ENCODE results near the gene AP4E1. TPM values are rescaled to one million over a fixed set of nuclear protein-coding genes. Genes with fewer than 3 reads are reported as not detected.
"Not testable (repeated sequence)": the region's sequence is repeated elsewhere in the genome, so short reads cannot be mapped to it uniquely, and the experiment has no call there.

AP4E1 gene
- total RNA-seq, 1 donor from 2014 or later, result 10.1 TPM

GRCh38 chr15:50953302-50953701 is 44.8 kb downstream of the AP4E1 start:
- H3K36me3 Mint-ChIP-seq, result peaks cover 52% of the 10 kb centered on the region

GRCh38 chr15:50954837-50955236 is 46.4 kb downstream of the AP4E1 start:
- not testable (repeated sequence) for DNase-seq (ENCODE audit: extremely low spot score, unreplicated experiment); H3K4me3 Mint-ChIP-seq

More at GRCh38 chr15:50953302-50953701, 44.8 kb downstream of the AP4E1 start:
- no peaks in the 10 kb centered on the region for H3K27me3 Mint-ChIP-seq
- H3K9me3 Mint-ChIP-seq, result no peaks in the 10 kb centered on the region
- DNase-seq (ENCODE audit: extremely low spot score, unreplicated experiment), result no peak
- no peaks in the 10 kb centered on the region for H3K4me1 Mint-ChIP-seq (ENCODE audit: unreplicated experiment)
- no peak overlapping the region for H3K27ac Mint-ChIP-seq
- no peak for TF ChIP-seq CTCF (conservative IDR thresholded peaks at IDR 0.05)
- H3K4me3 Mint-ChIP-seq, result no peak overlapping the region

GRCh38 chr15:50959717-50960116 is 51.2 kb downstream of the AP4E1 start:
- no peak for TF ChIP-seq CTCF (conservative IDR thresholded peaks at IDR 0.05)
- peaks cover 19% of the 10 kb centered on the region for H3K9me3 Mint-ChIP-seq

More at GRCh38 chr15:50954837-50955236, 46.4 kb downstream of the AP4E1 start:
- H3K9me3 Mint-ChIP-seq; H3K27ac Mint-ChIP-seq; H3K4me1 Mint-ChIP-seq (ENCODE audit: unreplicated experiment); H3K27me3 Mint-ChIP-seq: not testable (repeated sequence)
- peaks cover 64% of the 10 kb centered on the region for H3K36me3 Mint-ChIP-seq

GRCh38 chr15:50964075-50964474 is 55.6 kb downstream of the AP4E1 start:
- no peaks in the 10 kb centered on the region for H3K4me1 Mint-ChIP-seq (ENCODE audit: unreplicated experiment)
- no peak overlapping the region for H3K27ac Mint-ChIP-seq
- H3K4me3 Mint-ChIP-seq, result no peak overlapping the region
- DNase-seq (ENCODE audit: extremely low spot score, unreplicated experiment), result no peak
- H3K36me3 Mint-ChIP-seq, result peaks cover 68% of the 10 kb centered on the region
- H3K9me3 Mint-ChIP-seq, result peaks cover 19% of the 10 kb centered on the region
- no peaks in the 10 kb centered on the region for H3K27me3 Mint-ChIP-seq
- no peak for TF ChIP-seq CTCF (conservative IDR thresholded peaks at IDR 0.05)

More at GRCh38 chr15:50959717-50960116, 51.2 kb downstream of the AP4E1 start:
- Mint-ChIP-seq H3K27ac (no peak overlapping the region), H3K4me1 (ENCODE audit: unreplicated experiment) (no peaks in the 10 kb centered on the region), H3K27me3 (no peaks in the 10 kb centered on the region), H3K36me3 (peaks cover 76% of the 10 kb centered on the region), H3K4me3 (no peak overlapping the region)
- no peak for DNase-seq (ENCODE audit: extremely low spot score, unreplicated experiment)

- Mint-ChIP-seq H3K4me3 (no peak overlapping the region), H3K27ac (no peak overlapping the region), H3K36me3 (peaks cover 60% of the 10 kb centered on the region), H3K27me3 (no peaks in the 10 kb centered on the region), H3K9me3 (peaks cover 19% of the 10 kb centered on the region), H3K4me1 (ENCODE audit: unreplicated experiment) (no peaks in the 10 kb centered on the region)
- no peak for DNase-seq (ENCODE audit: extremely low spot score, unreplicated experiment)
- no peak for TF ChIP-seq CTCF (conservative IDR thresholded peaks at IDR 0.05)
Measured at GRCh38 chr15:50968353-50968752, 59.9 kb downstream of the AP4E1 start.

- Mint-ChIP-seq H3K36me3 (peaks cover 55% of the 10 kb centered on the region), H3K27ac (no peak overlapping the region), H3K27me3 (no peaks in the 10 kb centered on the region), H3K4me1 (ENCODE audit: unreplicated experiment) (no peaks in the 10 kb centered on the region), H3K4me3 (no peak overlapping the region), H3K9me3 (peaks cover 11% of the 10 kb centered on the region)
- TF ChIP-seq CTCF (conservative IDR thresholded peaks at IDR 0.05), result no peak
- DNase-seq (ENCODE audit: extremely low spot score, unreplicated experiment), result no peak
Measured at GRCh38 chr15:50970524-50970923, 62.0 kb downstream of the AP4E1 start.

All from type B pancreatic cell (in vitro differentiated cells).